Endothelial cell of umbilical vein (primary cell): Measurements from ENCODE around the gene IRF1. TPM values are rescaled to one million over a fixed set of nuclear protein-coding genes. Genes with fewer than 3 reads are reported as not detected.

Experiments
- BruUV-seq: library from RNA; stranded (reverse); fragments of 400-500 nt; replicated peaks from 2 replicates; lab custom pipeline; 2021; lab: Mats Ljungman, UMichigan
- CTCF ChIA-PET: fragments of 300-600, 350-600 bp; sonication (Branson Sonifier 250); formaldehyde crosslinking; loops from one replicate; lab custom pipeline; 2021; ENCODE audit warnings: antibody characterized with exemption, inconsistent platforms; lab: Charles Lee
- POLR2A ChIA-PET: fragments of 300-600, 350-600 bp; sonication (Branson Sonifier 250); formaldehyde crosslinking; loops from one replicate; lab custom pipeline; 2021; ENCODE audit warnings: antibody characterized with exemption, inconsistent platforms; lab: Charles Lee
- DNase-seq: peaks from one replicate; pipeline ENCODE4 v3.0.0-alpha.2; 2011; ENCODE audit warnings: low read depth, low spot score
- FAIRE-seq: peaks from 2 replicates; lab custom pipeline; 2011; peaks lifted over from hg19 to GRCh38; lab: Jason Lieb, UNC
- H2AFZ ChIP-seq: 2 replicates; pipeline ENCODE4 v1.6.0; 2012; ENCODE audit warnings: low read depth, low read length, control low read depth, inconsistent platforms
- H3K27ac ChIP-seq: 2 replicates; pipeline ENCODE4 v1.5.1; 2011; ENCODE audit warnings: low read depth, mild to moderate bottlenecking, control low read depth, low read length, moderate library complexity; ENCODE audit not compliant: insufficient read depth
- H3K27me3 ChIP-seq, 2 experiments: 2 replicates each; pipeline versions ENCODE4 v1.6.0 to v1.6.1; 2011; ENCODE audit warnings: low read length in 2 of 2, mixed read lengths in 1 of 2; ENCODE audit not compliant: control insufficient read depth in 2 of 2, insufficient read depth in 2 of 2
- H3K36me3 ChIP-seq, 2 experiments: 2 replicates in 1 of 2; 3 replicates in 1 of 2; pipeline ENCODE4 v1.5.1; 2011; ENCODE audit warnings: low read length in 2 of 2, mild to moderate bottlenecking in 1 of 2, moderate library complexity in 1 of 2; ENCODE audit not compliant: control insufficient read depth in 2 of 2, insufficient read depth in 2 of 2; ENCODE audit errors: extremely low read depth in 1 of 2
- H3K4me1 ChIP-seq: 3 replicates; pipeline ENCODE4 v1.5.1; 2011; ENCODE audit warnings: mild to moderate bottlenecking, low read length; ENCODE audit not compliant: control insufficient read depth, insufficient read depth; ENCODE audit errors: extremely low read depth
- H3K4me2 ChIP-seq: 2 replicates; pipeline ENCODE4 v1.6.1; 2011; ENCODE audit warnings: low read length, control low read depth, mixed read lengths; ENCODE audit not compliant: insufficient read depth
- H3K4me3 ChIP-seq, 3 experiments: fragments of 200-600 bp in 1 of 3; sonication (generic), shearing (Covaris generic) in 1 of 3; replicated peaks in 1 of 3; 2 replicates each; pipeline ENCODE4 v1.5.1; 2011 to 2016; ENCODE audit warnings: control low read depth in 3 of 3, low read length in 3 of 3, mild to moderate bottlenecking in 2 of 3, inconsistent platforms in 1 of 3, low read depth in 1 of 3, moderate library complexity in 1 of 3; ENCODE audit not compliant: insufficient read depth in 1 of 3
- H3K79me2 ChIP-seq: 2 replicates; pipeline ENCODE4 v1.6.0; 2012; ENCODE audit warnings: low read length, inconsistent platforms; ENCODE audit not compliant: control insufficient read depth, insufficient read depth
- H3K9ac ChIP-seq: replicated peaks from 2 replicates; pipeline ENCODE3; 2011; ENCODE audit warnings: low read length, control low read depth; ENCODE audit not compliant: insufficient read depth; ENCODE audit errors: extremely low read depth
- H3K9me1 ChIP-seq: replicated peaks from 3 replicates; pipeline ENCODE4 v1.6.0; 2011; ENCODE audit warnings: mild to moderate bottlenecking, low read length; ENCODE audit not compliant: control insufficient read depth, insufficient read depth; ENCODE audit errors: extremely low read depth
- H3K9me3 ChIP-seq: replicated peaks from 2 replicates; pipeline ENCODE4 v1.5.1; 2012; ENCODE audit warnings: low read length, inconsistent platforms; ENCODE audit not compliant: control insufficient read depth, insufficient read depth
- H4K20me1 ChIP-seq: replicated peaks from 2 replicates; pipeline ENCODE3; 2011; ENCODE audit warnings: mild to moderate bottlenecking, low read length; ENCODE audit not compliant: control insufficient read depth, insufficient read depth; ENCODE audit errors: extremely low read depth
- EZH2 ChIP-seq: IDR thresholded peaks from 2 replicates; pipeline ENCODE4 v1.6.1; 2012; ENCODE audit warnings: borderline replicate concordance, low read depth, mild to moderate bottlenecking, moderate library complexity, low read length, inconsistent platforms; ENCODE audit not compliant: severe bottlenecking
- FOS ChIP-seq: IDR thresholded peaks from 2 replicates; pipeline ENCODE4 v1.6.1; 2011; ENCODE audit warnings: mild to moderate bottlenecking, low read length, moderate library complexity, borderline replicate concordance; ENCODE audit not compliant: insufficient read depth
- GATA2 ChIP-seq: IDR thresholded peaks from 2 replicates; pipeline ENCODE4 v1.7.0; 2011; ENCODE audit warnings: low read depth, mild to moderate bottlenecking, moderate library complexity, mixed read lengths, low read length; ENCODE audit not compliant: insufficient read length, insufficient read depth
- JUN ChIP-seq: IDR thresholded peaks from 2 replicates; pipeline ENCODE4 v1.6.1; 2011; ENCODE audit warnings: borderline replicate concordance, low read depth; ENCODE audit not compliant: insufficient read length, insufficient read depth
- MAX ChIP-seq: IDR thresholded peaks from 2 replicates; pipeline ENCODE4 v1.6.1; 2011; ENCODE audit not compliant: insufficient read depth, insufficient read length
- MYC ChIP-seq: IDR thresholded peaks from one replicate; pipeline ENCODE4 v1.6.1; 2011; ENCODE audit warnings: mild to moderate bottlenecking, low read depth, low read length
- POLR2A ChIP-seq: IDR thresholded peaks from 2 replicates; pipeline ENCODE4 v1.6.1; 2012; ENCODE audit warnings: low read depth, mild to moderate bottlenecking, control low read depth, low read length
- POLR2AphosphoS5 ChIP-seq: IDR thresholded peaks from 2 replicates; pipeline ENCODE4 v1.6.1; 2012; ENCODE audit warnings: low read depth, mild to moderate bottlenecking, control low read depth, low read length, moderate library complexity; ENCODE audit not compliant: insufficient read depth
- dilution Hi-C: fragments of 300-500 bp; cut with MboI; formaldehyde crosslinking; loops from one replicate; pipeline ENCODE4 v1.15.0; 2019; ENCODE audit warnings: low sequenced_read_pairs; ENCODE audit not compliant: extremely low pct_ligation_motif_present
- intact Hi-C: fragments of 100-400 bp; cut with micrococcal nuclease; formaldehyde crosslinking; loops from one replicate; pipeline ENCODE4 v1.10.0; 2022
- polyA plus RNA-seq, 4 experiments: library from polyadenylated mRNA; depleted of rRNA in 3 of 4; stranded (reverse) in 3 of 4; unstranded in 1 of 4; fragments of >200 nt; gene quantifications; 2 replicates each; pipeline versions ENCODE4 v1.2.1 to v1.2.3, GENCODE V29; 2011 to 2012; ENCODE audit warnings: missing spikeins in 1 of 4
- total RNA-seq: library from RNA; stranded (reverse); gene quantifications from 2 replicates; pipeline ENCODE4 v1.2.3, GENCODE V29; 2021
- TF ChIP-seq, protein P1 (sequence below), 2 donors: IDR thresholded peaks; 1 replicate in 1 of 2; 2 replicates in 1 of 2; pipeline ENCODE4 v1.5.1; 2011; ENCODE audit warnings: low read length in 2 of 2, mild to moderate bottlenecking in 2 of 2, moderate library complexity in 2 of 2, control low read depth in 1 of 2, inconsistent platforms in 1 of 2, low read depth in 1 of 2; ENCODE audit not compliant: insufficient read depth in 1 of 2; ENCODE audit errors: extremely low read depth in 1 of 2

Gene IRF1
- total and polyA plus RNA-seq, 2 donors (not counting 3 experiments of a cell fraction or from before 2014, with no cell fraction given): 12.3 to 28.0 TPM

DNA sequence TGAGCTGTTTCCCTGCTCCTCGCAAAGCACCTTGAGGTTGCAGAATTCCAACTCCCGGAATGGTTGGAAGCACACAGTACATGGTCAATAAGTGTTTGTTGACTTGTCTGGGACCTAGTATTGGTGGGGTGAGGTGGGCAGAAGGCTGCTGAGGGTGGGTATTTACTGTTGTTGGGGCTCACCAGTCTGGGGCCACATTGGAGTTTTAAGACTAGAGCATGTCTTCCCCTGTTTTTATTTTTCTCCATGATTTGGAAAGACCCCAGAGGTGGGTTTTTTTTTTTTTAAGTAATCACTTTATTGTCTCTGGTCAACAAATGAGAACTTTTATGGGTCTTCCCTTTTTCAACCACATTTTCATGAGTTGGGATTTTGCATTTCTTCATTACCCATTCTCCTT is 55.1 kb downstream of the IRF1 start:
- H3K27ac ChIP-seq: no peak overlapping the region
- H3K9me3 ChIP-seq: no peaks in the 10 kb centered on the region
- FAIRE-seq (no peak), DNase-seq (no peak)
- TF ChIP-seq MAX: no peak
- TF ChIP-seq, protein P1, sequence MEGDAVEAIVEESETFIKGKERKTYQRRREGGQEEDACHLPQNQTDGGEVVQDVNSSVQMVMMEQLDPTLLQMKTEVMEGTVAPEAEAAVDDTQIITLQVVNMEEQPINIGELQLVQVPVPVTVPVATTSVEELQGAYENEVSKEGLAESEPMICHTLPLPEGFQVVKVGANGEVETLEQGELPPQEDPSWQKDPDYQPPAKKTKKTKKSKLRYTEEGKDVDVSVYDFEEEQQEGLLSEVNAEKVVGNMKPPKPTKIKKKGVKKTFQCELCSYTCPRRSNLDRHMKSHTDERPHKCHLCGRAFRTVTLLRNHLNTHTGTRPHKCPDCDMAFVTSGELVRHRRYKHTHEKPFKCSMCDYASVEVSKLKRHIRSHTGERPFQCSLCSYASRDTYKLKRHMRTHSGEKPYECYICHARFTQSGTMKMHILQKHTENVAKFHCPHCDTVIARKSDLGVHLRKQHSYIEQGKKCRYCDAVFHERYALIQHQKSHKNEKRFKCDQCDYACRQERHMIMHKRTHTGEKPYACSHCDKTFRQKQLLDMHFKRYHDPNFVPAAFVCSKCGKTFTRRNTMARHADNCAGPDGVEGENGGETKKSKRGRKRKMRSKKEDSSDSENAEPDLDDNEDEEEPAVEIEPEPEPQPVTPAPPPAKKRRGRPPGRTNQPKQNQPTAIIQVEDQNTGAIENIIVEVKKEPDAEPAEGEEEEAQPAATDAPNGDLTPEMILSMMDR (IDR thresholded peaks at IDR 0.05; ENCODE audit: extremely low read depth in 1 of 2, insufficient read depth in 1 of 2, low read depth in 1 of 2, low read length in 2 of 2): no peak
- no peak for TF ChIP-seq FOS
- TF ChIP-seq POLR2A: no peak
- TF ChIP-seq MYC: no peak
- TF ChIP-seq GATA2: no peak
- no peak for TF ChIP-seq POLR2AphosphoS5
- no peak for TF ChIP-seq JUN
- TF ChIP-seq EZH2: no peak
- H3K36me3 ChIP-seq: no peaks in the 10 kb centered on the region
- no peak overlapping the region for H3K4me2 ChIP-seq
- H3K27me3 ChIP-seq: no peaks in the 10 kb centered on the region
- no peak overlapping the region for H2AFZ ChIP-seq
- dilution Hi-C loops (no loop called here), intact Hi-C loops (no loop called here)
- BruUV-seq: no TSS peak
- H4K20me1 ChIP-seq: no peaks in the 10 kb centered on the region
- CTCF ChIA-PET: no interaction called here
- no peaks in the 10 kb centered on the region for H3K9me1 ChIP-seq
- no peak overlapping the region for H3K4me3 ChIP-seq
- POLR2A ChIA-PET: no interaction called here
- H3K79me2 ChIP-seq: no peaks in the 10 kb centered on the region
- peaks cover 4% of the 10 kb centered on the region for H3K4me1 ChIP-seq
- no peak overlapping the region for H3K9ac ChIP-seq
